Measurements from ENCODE around the gene DNAH7.

DNA sequence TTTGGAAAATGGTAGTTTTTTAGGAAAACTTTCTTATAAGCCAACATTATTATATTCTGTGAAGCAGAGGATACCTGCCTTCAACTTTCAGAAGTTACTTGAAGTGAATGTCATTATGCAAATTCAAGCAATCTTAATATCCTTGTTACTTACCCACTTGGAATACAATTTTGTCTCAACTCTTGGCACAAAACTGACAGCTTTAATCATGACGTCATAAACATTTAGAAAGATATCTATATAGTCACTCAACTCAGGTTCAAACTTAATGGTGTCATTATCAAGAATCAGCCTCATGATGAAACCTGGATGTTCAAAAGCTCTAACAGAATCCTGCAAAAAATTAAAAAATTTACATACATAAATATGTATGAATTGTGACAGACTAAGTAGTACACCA lies 68.1 kb downstream of the DNAH7 start:
- TF ChIP-seq, protein P1, sequence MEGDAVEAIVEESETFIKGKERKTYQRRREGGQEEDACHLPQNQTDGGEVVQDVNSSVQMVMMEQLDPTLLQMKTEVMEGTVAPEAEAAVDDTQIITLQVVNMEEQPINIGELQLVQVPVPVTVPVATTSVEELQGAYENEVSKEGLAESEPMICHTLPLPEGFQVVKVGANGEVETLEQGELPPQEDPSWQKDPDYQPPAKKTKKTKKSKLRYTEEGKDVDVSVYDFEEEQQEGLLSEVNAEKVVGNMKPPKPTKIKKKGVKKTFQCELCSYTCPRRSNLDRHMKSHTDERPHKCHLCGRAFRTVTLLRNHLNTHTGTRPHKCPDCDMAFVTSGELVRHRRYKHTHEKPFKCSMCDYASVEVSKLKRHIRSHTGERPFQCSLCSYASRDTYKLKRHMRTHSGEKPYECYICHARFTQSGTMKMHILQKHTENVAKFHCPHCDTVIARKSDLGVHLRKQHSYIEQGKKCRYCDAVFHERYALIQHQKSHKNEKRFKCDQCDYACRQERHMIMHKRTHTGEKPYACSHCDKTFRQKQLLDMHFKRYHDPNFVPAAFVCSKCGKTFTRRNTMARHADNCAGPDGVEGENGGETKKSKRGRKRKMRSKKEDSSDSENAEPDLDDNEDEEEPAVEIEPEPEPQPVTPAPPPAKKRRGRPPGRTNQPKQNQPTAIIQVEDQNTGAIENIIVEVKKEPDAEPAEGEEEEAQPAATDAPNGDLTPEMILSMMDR (IDR thresholded peaks at IDR 0.05), result no peak
- TF ChIP-seq EP300 (IDR thresholded peaks at IDR 0.05) (no peak), POLR2A (IDR thresholded peaks at IDR 0.05) (no peak)
